Measurements from ENCODE around the gene MROH2B.

MROH2B gene

GRCh38 chr5:40983781-40984180 is 87.4 kb downstream of the MROH2B start:
- no peak for DNase-seq (ENCODE audit: low read depth)
- in situ Hi-C loops (cut with HindIII; ENCODE audit: low sequenced_read_pairs): no loop called here
- H3K4me3 ChIP-seq (ENCODE audit: low read depth, low read length): no peak overlapping the region
- TF ChIP-seq CTCF (IDR thresholded peaks at IDR 0.05; ENCODE audit: low read depth, low read length, missing control alignments): no peak

- in situ Hi-C loops (cut with HindIII; ENCODE audit: low sequenced_read_pairs): no loop called here
- no peak for TF ChIP-seq CTCF (IDR thresholded peaks at IDR 0.05; ENCODE audit: low read depth, low read length, missing control alignments)
- no peak for DNase-seq (ENCODE audit: low read depth)
- H3K4me3 ChIP-seq (ENCODE audit: low read depth, low read length): no peak overlapping the region
These were observed 89.7 kb downstream of the MROH2B start for GRCh38 chr5:40981420-40981819.

GRCh38 chr5:40976836-40977235 is 94.3 kb downstream of the MROH2B start:
- no peak for DNase-seq (ENCODE audit: low read depth)
- in situ Hi-C loops (cut with HindIII; ENCODE audit: low sequenced_read_pairs): no loop called here
- no peak overlapping the region for H3K4me3 ChIP-seq (ENCODE audit: low read depth, low read length)
- no peak for TF ChIP-seq CTCF (IDR thresholded peaks at IDR 0.05; ENCODE audit: low read depth, low read length, missing control alignments)

GRCh38 chr5:40976041-40976440 is 95.1 kb downstream of the MROH2B start:
- in situ Hi-C loops (cut with HindIII; ENCODE audit: low sequenced_read_pairs): no loop called here
- no peak for DNase-seq (ENCODE audit: low read depth)
- H3K4me3 ChIP-seq (ENCODE audit: low read depth, low read length): no peak overlapping the region
- no peak for TF ChIP-seq CTCF (IDR thresholded peaks at IDR 0.05; ENCODE audit: low read depth, low read length, missing control alignments)

- no peak for DNase-seq (ENCODE audit: low read depth)
- no peak for TF ChIP-seq CTCF (IDR thresholded peaks at IDR 0.05; ENCODE audit: low read depth, low read length, missing control alignments)
- in situ Hi-C loops (cut with HindIII; ENCODE audit: low sequenced_read_pairs): no loop called here
- H3K4me3 ChIP-seq (ENCODE audit: low read depth, low read length): no peak overlapping the region
These were observed 97.7 kb downstream of the MROH2B start for GRCh38 chr5:40973364-40974004.

- in situ Hi-C loops (cut with HindIII; ENCODE audit: low sequenced_read_pairs): no loop called here
- DNase-seq (ENCODE audit: low read depth): no peak
- TF ChIP-seq CTCF (IDR thresholded peaks at IDR 0.05; ENCODE audit: low read depth, low read length, missing control alignments): no peak
- H3K4me3 ChIP-seq (ENCODE audit: low read depth, low read length): no peak overlapping the region
These were observed 98.7 kb downstream of the MROH2B start for GRCh38 chr5:40972434-40972833.
